AML-193 (cell line): Measurements from ENCODE around the gene OR4D1.

Experiments
- DNase-seq, 2 experiments: peaks; one replicate each; lab custom pipeline; 2025; lab: John Stamatoyannopoulos, UW

The OR4D1 gene

DNA sequence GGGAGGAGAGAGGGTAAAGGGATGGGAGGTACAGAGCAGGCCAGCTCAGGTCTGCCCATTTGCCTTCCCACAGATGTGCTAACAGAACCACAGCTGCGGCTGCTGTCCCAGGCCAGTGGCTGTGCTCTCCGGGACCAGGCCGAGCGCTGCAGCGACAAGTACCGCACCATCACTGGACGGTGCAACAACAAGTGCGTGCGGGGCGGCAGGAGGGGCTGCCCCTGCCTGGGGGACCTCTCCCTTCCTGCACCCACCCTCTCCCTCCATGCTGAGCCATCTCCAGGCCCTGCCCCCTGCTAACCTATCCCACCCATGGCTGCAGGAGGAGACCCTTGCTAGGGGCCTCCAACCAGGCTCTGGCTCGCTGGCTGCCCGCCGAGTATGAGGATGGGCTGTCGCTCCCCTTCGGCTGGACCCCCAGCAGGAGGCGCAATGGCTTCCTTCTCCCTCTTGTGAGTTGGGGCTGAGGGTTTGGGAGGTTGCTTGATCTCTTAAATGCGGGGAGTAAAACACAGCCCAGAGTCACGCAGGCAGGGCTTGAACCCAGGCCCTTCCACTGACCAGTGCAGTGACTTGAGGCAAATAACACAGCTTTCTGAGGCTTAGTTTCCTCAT is 45.6 kb downstream of the OR4D1 start:
- no peak for DNase-seq

GRCh38 chr17:58195518-58196123 is 47.4 kb downstream of the OR4D1 start:
- no peak for DNase-seq

DNA sequence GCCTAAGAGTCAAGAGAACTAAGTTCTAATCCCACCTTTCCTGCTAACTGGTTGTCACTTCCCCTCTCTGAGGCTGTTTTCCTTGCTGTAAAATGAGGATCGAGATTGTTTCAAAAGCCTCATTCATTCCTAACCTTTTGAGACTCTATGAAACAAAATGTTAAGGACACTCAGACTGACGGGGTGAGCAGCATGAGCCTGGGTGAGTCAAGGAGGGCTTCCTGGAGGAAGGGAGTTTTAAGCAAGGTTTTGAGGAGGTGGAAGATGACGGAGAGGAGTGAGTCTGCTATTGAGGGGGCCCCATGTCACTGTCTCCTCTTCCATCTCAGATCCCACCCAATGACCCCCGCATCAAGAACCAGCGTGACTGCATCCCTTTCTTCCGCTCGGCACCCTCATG is 48.4 kb downstream of the OR4D1 start:
- no peak for DNase-seq

DNA sequence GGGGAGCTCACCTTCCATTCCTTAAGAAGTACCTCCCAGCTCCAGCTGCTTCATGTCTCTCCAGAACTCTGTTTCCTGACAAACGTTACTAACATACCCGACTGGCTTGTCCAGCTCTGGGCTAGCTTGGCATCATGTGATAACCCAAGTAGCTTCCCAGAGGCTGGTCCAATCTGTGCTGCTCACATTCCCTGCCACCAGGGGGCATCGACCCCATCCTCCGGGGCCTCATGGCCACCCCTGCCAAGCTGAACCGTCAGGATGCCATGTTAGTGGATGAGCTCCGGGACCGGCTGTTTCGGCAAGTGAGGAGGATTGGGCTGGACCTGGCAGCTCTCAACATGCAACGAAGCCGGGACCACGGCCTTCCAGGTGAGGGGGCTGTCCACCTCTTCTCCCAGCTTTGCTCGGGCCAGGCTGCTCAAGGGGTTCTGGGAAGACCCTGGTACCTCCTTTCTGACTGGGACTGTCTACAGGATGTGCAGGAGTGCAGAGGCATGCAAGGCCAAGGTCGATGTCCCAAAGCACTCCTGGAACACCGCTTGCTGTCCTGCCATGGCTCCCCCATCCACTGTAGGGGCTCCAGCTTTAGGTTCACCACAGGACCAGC is 51.9 kb downstream of the OR4D1 start:
- peak; percentile 36 to 59 for DNase-seq

GRCh38 chr17:58202859-58203258 is 54.7 kb downstream of the OR4D1 start:
- DNase-seq, result no peak

- DNase-seq, result no peak
Observed at GRCh38 chr17:58204796-58205195, 56.6 kb downstream of the OR4D1 start.

DNA sequence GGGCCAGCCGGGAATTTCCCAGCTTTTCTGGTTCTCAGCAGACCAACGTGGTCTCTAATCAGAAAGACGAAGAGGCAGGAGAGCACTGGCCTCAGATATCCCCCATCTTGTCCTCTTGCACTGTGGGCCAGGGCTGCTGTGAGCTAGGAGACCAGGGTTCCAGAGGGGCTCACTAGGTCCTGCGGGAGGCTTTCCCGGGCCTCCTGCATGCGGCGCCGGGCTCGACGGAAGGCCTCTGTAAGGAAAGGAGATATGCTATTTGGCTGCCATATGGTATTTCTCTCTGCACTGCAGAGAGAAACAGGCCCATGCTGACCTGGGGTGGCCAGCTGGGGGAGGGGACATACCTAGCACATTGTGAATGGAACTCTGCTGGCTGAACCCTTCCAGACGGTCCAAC is 57.8 kb downstream of the OR4D1 start:
- DNase-seq, result no peak

GRCh38 chr17:58207451-58207850 is 59.3 kb downstream of the OR4D1 start:
- no peak for DNase-seq

DNA sequence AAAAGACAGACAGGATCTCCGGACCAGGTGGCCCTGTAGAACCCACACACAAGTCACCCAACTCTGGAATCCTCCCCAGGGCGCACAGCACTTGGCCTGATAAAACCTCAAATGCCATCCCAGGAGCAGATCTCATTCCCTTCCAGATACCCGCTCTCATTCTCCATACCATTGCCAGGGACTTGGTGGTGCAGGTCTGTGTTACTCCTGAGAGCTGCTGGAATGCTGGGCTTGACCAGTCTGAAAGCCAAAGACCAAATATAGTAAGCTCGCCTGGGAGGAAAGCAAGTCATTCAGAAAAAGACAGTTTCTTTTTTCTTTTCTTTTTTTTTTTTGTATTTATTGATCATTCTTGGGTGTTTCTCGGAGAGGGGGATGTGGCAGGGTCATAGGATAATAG is 60.2 kb downstream of the OR4D1 start:
- DNase-seq, result no peak
